Measurements from ENCODE around the gene RHCE.
A peak's percentile ranks its signal among the peaks of the same experiment; 100 is the strongest.
"Not testable (repeated sequence)": the region's sequence is repeated elsewhere in the genome, so short reads cannot be mapped to it uniquely, and the experiment has no call there.

The RHCE gene

DNA sequence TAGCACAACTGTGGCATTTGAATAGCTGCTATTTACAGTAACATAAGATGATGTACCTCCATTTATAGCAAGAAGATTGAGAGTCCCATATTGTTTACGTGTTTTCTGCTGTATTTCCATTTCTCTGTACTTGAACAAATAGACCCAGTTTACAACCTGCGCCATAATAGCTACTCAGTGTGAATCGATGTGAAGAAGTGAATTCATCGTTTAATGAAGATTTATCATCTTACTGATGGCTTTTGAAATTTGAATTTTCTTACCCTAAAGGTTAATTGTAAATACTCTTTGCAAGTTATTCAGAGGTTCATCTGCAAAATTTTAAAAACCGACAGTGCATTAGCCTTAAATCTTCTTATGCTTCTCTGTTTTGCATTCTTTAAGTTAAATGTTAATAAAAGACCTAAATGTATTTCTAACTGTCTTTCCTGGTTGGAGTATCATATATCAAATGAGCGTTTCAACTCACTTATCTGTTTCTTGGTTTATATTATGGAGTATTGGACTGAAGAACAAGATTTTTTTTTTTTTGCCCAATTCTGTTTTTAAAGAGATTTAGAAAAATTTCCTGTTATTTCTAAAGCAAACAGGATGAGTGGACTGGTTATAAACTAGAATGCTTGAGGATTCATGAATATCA is 12.2 kb upstream of the RHCE start:
- DNase-seq: no peak

DNA sequence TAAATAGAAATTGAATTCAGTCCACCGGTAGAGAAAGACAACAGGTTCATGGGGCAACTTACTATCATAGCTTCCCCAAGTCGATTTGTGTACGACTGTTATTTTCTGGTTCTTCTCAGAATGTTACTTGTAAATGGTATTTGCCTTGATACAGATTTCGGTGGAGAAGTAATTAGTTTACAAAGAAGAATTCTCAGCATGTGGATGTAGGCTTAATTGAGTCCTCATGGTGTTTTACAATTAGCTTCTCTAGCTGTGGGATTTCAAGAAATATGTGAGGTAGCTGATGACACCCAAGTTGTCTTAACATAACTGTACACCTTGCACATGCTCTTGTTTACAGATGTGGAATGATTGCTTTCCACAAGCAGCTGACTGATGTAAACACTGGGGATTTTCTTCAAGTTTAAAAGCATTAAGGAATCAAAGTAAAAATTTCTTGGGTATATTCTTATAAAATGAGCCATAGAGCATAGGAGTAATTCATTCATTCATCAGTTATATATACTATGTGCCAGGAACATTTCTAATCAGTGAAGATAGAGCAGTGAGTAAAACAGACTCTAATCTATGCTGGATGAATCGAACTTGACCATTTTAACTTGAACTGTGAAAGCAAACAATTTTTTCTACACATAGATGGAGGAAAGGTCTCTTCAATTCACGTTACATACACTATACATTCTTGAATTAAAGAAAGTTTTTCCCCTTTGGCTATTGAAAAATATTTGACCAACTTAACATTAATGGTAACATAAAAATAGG is 11.5 kb upstream of the RHCE start:
- no peak for DNase-seq

DNA sequence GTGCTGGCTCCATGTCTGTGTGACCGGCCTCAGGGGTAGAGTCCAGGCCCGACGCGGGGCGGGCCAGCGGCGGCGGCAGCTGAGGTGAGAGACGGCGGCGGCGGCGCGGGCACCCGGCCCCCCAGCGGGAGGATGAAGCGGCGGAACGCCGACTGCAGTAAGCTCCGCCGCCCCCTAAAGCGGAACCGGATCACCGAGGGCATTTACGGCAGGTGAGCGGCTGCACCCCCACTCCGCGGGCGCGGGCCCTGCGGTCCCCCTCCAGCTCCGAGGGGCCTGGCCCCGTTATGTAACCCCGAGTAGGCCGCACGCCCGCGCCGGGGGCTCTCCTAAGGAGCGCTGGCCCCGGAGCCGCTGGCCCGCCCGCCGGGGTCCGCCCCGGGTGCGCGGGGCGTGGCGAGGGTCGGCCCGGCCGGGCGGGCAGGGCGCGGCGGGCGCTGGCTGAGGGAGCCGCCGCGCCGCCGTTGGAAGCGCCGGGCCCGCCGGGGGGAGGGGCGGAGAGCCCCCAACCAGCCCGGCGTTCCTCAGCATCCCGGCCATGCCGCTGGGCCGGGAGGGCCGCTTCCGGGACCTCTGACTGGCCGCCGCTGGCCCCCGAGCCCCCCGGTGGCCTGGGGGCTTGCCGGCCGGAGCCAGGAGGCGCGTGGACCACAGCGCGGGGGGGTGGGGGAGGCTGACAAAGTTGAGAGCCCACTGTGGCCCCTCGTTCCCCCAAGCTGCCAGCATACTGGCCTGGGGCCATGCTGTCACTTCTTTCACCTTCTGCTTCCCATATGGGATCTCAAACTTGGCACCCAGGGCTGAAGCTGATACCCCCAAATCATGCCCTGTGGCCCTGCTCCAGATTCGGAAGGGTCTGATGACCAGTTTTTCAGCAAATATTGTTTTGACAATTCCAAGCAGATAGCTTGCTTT is 10.6 kb upstream of the RHCE start:
- DNase-seq: peak in 1 of 2 donors; percentile 21

DNA sequence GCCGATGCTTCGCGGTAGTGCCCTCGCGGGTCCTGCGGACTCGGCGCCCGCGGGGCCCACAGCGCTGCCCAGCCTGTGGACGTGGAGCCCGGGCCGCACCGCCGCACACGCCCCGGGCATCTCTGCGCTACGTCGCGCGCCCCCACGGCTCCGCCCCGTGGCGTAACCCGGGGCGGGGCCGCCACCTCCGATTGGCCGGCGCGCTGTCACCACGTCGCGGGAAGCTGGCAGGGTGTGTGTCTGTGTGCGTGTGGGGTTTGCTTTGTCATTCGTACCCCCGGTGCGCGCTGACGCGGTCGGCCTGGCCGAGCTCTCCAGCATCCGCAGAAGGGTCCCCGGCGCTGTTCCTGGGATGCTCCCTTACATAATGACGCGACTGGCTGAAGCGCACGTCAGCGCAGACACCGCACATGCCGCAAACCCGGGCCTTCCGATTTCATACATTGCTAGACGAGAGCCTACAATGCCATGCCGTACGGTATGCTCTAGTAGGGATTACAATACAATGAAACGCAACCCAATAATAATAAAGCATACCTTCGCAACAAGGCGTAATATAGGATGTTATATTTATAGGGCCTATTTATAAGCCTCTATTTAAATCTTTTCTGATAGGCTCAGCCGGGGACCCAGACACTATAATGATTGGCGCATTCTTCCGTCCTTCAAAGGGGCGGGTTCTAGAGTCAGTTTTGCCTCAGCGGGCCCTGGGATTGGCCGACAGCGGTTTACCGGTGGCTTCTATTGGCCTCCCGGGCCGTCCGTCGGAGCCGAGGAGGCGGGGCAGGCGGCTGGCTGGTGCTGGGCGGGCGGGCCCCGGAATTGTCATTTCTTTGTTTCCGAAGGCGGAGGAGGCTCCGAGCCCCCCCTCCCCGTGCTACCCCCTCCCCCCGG is 9.7 kb upstream of the RHCE start, which contains the start of gene MACO1:
Gene MACO1, plus strand, starts transcription at position 825 of the 894 bp plus-strand sequence. CDS start 202 bp downstream, outside the sequence.
- peak; percentile 96 to 98 for DNase-seq

DNA sequence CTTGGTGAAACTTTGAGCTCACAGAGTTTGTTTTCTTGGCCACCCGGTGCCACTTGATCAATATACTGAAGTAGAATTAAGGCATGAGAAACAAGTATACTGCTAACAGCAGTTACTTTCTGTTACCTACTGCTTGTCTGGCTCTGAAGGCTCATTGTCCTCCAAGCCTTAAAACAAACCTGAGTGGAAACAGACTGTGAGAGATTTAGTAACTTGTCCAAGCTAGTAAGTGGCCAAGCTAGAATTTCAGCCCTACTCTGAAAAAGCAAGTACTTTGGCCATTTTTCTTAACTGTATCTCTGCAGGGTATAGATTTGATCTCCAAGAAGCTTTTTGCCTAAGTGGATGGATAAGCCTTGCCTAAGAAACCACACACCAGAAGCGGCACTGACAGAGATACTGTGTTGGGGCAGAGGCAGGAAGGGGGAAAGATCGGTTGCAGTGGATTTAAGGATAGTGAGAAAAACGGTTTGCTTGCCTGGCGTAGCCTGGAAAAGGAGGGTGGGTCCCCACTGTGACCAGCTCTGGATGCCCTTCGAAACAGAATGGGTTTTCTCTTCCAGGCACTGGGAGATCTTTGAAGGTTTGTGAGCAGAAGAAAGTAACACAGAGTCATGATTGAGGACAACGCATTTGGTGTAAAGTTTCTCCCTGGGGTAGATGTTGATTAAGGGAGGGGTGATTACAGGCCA is 8.0 kb upstream of the RHCE start:
- DNase-seq: no peak

DNA sequence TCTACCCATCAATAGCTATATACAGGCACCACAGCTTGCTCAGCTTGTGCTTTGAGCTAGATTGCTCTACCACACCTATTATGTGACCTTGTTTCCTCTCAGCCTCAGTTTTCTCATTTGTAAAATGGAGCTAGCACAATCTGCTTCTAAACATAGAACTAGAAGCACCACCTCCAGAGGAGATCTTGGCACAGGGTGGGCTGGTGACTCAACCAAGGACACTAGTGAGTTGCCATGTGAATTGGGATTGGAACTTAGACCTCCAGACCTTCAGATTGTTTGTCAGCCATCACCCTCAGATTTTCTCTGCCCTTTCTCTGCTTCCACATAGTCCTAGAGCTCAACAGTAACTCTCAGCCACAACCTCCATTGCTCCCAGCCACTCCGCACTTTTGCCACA is 7.1 kb upstream of the RHCE start:
- no peak for DNase-seq

DNA sequence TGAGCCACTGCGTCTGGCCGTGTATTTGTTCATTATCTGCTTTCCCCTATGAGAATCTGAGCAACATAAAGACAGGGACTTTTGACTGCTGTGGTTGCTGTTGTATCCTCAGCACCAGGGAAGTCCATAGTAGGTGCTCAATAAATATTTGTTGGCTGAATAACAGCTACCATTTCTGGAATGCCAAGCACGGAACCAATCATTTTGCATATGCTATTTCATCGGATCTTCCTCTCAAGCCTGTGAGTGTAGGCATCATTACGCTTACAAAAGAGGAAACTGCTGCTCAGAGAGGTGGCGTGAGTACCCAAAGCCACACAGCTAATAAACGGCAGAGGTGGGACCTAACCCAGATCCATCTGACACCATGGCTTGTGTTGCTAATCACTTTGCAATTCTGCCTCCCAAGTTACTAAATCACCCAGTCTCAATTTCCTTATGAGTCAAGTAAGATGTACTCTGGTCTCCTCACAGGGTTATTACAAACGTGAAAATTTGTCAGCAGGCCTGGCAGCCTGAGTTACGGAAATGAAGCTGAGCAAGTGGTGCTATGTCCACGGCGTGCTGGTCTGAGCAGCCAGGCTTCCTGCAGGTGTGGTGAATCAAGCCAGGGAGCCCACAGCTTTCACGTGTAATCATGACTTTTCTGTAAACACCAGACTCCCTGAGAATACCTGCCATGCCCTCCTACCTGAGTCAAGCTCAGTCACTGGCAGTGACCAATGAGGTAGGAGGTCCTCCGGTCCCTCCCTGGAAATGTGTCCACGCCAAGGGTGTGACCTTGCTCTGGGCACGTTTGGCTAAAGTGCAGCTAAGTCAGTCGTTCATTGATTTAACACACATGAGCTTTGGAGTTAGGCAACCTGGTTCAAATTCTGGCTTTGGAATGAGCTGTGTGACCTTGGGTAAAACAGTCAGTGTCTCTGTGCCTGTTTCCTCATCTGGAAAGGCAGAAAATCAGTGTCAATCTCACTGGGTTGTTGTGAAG is 4.8 kb upstream of the RHCE start:
- DNase-seq: no peak

DNA sequence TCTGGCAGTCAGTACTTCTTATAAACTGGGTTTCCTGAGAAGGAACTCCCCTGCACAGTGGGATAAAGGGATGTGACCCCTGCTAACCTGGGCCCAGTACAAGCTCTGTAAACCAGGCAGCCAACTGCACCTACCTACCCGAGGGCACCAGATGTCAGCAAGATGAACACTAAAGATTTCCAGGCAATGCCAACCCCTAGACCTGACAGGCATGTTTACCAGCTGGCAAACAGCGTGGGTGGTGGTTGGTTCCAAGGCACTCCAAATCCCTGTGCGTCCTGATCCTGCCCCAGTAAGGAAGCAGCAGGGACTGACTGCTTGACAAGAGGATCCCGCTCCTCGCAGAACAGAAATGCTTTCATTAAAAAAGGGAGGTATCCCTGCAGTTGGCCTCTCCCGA is 2.6 kb upstream of the RHCE start:
- not testable (repeated sequence) for DNase-seq

DNA sequence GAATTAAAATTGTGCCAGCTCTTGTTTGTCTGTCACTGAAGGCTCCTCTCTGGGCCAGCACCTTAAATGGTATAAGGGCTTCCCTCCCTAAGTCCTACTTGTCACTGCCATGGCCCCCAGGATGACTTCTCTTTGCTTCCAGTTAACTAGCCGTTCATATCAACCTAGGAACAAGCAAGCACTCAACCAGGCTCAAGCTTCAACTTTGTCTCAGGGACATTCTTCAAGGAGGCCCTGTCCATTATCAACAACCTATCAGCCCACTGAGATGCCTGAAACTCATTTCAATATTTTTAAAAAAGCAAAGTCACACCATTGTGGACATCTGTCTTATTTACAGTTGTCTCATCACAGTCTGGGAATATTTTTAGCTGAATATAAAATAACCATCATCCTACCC is 1.3 kb downstream of the RHCE start:
- not testable (repeated sequence) for DNase-seq

DNA sequence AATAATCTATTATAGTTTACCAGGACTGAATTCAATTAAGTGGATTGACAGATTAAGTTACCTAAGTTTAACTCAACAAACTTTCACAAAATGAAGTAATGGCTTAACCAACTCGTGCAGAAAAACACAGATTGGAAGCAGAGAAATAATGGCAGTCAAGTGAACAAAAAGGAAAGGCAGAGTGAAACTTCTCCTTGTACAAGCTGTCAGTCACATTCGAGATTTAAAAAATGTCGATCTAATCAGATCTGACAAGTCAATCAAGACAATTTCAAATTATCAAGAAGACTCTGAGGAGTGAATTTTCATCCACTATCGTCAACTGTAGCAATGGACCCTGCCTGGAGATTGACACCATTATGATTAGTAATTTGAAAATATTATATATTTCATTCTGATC is 3.3 kb downstream of the RHCE start:
- not testable (repeated sequence) for DNase-seq

DNA sequence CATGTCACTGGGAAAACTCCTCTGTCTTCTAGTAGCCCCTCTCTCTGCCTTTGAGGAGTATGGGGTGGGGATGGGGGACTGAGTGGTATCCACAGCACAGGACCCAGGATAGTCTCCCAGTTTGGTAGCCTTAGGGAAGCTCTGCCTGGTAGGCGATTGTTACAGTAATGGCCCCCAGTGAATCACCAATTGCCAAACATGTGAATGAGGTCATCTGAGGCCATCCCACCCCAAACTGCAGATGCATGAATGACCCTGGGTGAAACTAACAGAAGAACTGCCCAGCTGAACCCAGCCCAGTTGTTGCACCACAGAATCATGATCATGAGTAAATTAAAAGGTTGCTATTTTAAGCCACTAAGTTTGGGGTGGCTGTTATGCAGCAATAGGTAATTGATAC is 6.0 kb downstream of the RHCE start:
- peak in 1 of 2 donors; percentile 13 for DNase-seq

DNA sequence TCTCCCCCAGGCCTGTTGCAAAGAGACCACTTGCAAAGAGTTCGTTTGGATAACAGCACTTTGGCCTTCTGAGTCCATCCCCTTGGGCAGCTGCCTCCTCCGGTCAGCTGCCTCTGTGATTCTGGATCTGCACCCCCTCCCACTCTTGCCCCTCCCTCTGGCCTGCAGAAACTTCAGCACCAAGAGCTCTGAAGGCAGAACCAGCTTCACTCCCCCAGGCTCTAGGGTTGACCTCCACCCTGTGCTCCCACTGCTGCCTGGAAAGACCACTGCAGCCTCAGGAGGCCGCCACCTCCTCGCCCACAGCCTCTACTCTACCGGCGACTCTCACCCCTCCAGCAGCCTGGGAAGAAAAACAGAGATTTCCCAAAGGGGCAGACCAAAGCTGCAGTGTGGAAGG is 6.5 kb downstream of the RHCE start:
- not testable (repeated sequence) for DNase-seq

DNA sequence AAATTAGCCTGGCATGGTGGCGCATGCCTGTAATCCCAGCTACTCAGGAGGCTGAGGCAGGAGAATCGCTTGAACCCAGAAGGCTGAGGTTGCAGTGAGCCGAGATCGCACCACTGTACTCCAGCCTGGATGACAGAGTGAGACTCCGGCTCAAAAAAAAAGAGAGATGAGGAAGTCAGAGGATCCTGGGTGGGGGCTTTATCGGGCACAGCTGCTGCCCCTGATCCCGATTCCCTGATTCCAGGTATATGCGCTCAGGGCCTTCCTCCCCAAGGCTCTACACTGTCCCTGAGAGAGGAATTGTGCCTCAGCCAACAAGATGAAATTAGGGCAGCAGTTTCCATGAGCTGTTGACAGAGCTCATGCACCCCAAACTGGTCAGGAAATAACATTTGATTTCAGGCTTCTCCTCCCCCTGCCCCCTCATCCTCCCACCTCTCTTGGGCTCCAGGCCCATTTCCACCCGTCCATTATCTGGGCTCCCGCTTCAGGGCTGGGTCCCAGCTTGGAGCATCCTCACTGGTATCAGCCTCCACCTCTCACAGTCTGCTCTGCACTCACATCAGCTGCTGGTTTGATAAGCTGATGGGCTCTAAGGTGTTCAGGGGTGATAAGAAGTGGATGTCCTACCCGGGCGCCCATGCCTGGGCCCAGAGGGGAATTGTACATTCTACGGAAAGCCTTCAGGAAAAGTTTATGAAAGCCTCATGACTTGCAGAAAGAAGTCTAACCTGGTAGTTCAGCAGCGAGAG is 7.6 kb downstream of the RHCE start:
- DNase-seq: not testable (repeated sequence)

DNA sequence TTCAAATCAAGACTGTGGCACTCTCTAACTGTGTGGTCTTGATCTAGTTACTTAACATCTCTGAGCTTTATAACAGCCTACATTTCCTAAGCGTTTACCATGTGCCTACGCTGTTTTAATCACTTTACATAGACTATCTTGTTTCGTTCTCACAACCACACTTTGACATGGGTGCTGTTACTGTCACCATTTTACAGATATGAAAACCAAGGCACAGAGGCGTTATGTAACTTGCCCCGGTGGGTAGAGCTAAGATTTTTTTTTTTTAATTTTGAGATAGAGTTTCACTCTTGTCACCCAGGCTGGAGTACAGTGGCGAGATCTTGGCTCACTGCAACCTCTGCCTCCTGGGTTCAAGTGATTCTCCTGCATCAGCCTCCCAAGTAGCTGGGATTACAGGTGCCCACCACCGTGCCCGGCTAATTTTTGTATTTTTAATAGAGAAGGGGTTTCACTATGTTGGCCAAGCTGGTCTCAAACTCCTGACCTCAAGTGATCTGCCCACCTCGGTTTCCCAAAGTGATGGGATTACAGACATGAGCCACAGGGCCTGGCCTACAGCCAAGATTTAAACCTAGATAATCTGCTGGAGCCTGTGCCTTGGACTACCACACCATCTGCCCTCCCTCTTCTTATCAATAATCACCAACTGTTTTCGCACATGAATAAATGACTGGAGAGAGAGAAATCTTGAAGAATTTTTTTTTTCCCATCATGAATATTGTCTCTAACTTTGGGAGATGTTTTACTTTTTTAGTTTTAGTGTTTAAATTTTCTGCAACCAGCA is 10.8 kb downstream of the RHCE start:
- not testable (repeated sequence) for DNase-seq

DNA sequence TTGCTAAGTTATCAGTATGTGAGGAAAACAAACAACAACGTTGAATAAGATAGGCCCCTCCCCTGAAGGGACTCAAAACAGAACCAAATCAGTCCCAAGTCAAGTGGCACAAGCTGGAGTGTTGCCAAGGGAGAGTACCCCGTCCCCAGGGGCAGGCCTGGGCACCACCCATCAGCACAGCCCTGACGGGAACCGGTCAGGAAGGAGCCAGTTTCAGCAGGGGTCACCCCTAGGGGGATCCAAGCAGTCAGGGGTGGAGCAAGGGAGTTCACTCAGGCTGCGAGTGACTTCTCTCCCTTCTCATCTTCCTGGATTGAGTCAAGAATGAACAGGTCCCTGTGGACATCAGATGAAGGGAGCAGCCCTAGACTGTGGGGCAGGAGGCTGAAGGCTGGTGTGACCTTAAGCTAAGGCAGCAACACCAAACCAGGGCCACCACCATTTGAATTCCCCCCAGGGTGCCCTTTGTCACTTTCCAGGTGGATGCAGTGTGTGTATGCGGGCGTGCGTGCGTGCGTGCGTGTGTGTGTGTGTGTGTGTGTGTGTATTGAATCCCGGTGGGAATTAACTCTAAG is 14.8 kb downstream of the RHCE start:
- DNase-seq: not testable (repeated sequence)

DNA sequence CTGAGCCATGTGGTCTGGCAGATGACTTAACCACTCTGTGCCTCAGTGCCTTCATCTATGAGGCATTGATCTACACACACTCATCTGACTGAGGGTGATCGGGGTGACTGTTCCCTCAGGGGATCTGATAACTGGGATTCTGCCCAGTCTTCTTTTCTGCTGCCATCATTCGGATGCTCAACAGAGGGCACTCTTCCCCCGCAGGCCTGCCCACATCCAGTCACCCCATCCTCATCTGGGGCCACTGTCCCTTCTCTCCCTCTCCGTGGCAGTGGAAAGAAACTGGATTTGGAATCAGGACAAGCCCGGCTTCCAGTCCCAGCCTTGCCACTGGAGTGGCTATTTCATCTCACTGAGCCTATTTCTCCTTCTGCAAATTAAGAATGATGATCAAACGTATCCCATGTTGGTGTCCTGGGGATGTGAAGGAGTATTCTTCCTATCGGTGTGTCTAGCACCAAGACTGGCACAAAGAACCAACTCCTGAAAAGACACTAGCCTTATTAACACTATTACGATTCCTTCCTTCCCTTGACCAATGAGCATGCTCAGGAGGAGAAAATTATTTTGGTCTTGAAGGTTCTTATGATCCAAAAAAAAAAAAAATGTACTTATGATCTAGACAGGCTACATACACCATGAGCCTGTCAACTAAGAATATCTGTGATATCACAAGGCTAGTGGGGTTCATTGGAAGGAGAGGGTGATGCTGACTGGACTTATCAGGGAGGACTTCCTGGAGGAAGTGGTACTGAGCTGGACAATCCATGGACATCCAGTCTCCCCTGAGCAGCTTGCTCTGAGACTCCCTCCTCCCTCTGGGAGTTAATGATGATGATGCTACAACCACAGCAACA is 17.4 kb downstream of the RHCE start:
- not testable (repeated sequence) for DNase-seq

DNA sequence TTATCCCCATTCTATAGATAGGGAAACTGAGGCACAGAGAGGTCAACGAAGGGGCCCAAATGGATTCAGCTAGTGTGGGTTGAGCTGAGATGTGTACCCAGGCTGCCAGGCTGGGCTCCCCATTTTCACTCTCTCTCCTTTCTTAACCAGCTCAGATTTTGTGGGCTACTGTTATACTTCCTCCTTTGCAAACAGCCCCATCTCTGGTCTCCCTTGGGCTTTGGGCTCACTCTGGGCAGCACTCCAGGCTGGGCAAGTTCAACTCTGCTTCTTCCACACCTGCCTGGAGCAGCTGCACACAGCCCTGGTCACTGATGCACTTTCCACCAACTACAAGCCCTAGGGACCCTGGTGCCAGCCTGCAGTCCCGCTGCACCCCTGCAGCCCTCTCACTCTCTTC is 22.5 kb downstream of the RHCE start:
- DNase-seq: not testable (repeated sequence)

Data from inflammatory macrophage (primary cell).